ENCODE measurements around the gene MAGI3.
"Not testable (repeated sequence)": the region's sequence is repeated elsewhere in the genome, so short reads cannot be mapped to it uniquely, and the experiment has no call there.

Gene MAGI3

DNA sequence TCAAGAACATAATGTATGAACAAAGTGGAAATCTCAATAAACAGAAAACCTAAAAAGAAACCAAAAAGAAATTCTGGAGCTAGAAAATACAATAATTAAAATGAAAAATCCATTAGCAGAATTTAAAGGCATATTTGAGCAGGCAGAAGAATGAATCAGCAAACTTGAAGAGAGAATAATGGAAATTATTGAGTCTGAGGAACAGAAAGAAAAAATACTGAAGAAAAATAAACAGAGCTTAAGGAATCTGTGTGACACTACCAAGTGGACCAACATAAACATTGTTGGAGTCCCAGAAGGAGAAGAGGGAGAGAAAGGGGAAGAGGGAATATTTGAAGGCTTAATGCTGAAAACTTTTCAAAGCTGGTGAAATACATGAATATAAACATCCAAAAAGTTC is 54.5 kb downstream of the MAGI3 start:
- H3K9ac ChIP-seq (ENCODE audit: low read length) = no peak overlapping the region

DNA sequence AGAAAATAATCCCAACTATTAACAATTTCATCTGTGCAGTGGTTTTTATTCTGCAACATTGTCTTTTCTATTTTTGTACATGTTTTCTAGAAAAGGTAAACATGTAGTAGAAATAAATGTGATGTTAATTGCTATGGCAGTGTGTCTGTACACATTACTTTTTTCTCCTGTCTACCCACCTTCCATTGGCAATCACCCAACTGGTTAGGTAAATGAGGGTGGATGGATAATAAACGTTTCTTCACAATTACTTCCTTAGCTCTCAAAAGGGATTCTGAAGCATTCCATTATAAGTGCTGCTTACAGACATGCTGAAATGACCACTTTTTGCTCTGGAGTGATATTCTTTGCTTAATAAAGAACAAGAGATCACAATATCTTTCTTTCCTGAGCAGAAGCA is 61.4 kb downstream of the MAGI3 start:
- Histone ChIP-seq H3K9ac (ENCODE audit: low read length) (no peak overlapping the region), H3K27me3 (ENCODE audit: control insufficient read depth, insufficient read depth, low read length) (no peaks in the 10 kb centered on the region), H3K4me3 (ENCODE audit: low read depth, low read length) (no peak overlapping the region), H3K27ac (ENCODE audit: low read depth, low read length) (no peak overlapping the region), H3K9me3 (ENCODE audit: control insufficient read depth, insufficient read depth, low read depth, low read length) (peaks cover 2% of the 10 kb centered on the region; the same call in 1 of the 2 replicates), H3K4me1 (ENCODE audit: control insufficient read depth, insufficient read depth, low read length) (no peaks in the 10 kb centered on the region; the same call in 1 of the 2 replicates), H3K36me3 (ENCODE audit: control insufficient read depth, insufficient read depth, low read length) (no peaks in the 10 kb centered on the region)

More for the DNA sequence above, 54.5 kb downstream of the MAGI3 start:
- H3K36me3 ChIP-seq (ENCODE audit: control insufficient read depth, insufficient read depth, low read length) = no peaks in the 10 kb centered on the region
- no peak overlapping the region for H3K4me3 ChIP-seq (ENCODE audit: low read depth, low read length)
- H3K27ac ChIP-seq (ENCODE audit: low read depth, low read length) = no peak overlapping the region
- H3K27me3 ChIP-seq (ENCODE audit: control insufficient read depth, insufficient read depth, low read length) = no peaks in the 10 kb centered on the region
- no peaks in the 10 kb centered on the region; the same call in 1 of the 2 replicates for H3K4me1 ChIP-seq (ENCODE audit: control insufficient read depth, insufficient read depth, low read length)
- H3K9me3 ChIP-seq (ENCODE audit: control insufficient read depth, insufficient read depth, low read depth, low read length) = peaks cover 14% of the 10 kb centered on the region; the same call in 1 of the 2 replicates

DNA sequence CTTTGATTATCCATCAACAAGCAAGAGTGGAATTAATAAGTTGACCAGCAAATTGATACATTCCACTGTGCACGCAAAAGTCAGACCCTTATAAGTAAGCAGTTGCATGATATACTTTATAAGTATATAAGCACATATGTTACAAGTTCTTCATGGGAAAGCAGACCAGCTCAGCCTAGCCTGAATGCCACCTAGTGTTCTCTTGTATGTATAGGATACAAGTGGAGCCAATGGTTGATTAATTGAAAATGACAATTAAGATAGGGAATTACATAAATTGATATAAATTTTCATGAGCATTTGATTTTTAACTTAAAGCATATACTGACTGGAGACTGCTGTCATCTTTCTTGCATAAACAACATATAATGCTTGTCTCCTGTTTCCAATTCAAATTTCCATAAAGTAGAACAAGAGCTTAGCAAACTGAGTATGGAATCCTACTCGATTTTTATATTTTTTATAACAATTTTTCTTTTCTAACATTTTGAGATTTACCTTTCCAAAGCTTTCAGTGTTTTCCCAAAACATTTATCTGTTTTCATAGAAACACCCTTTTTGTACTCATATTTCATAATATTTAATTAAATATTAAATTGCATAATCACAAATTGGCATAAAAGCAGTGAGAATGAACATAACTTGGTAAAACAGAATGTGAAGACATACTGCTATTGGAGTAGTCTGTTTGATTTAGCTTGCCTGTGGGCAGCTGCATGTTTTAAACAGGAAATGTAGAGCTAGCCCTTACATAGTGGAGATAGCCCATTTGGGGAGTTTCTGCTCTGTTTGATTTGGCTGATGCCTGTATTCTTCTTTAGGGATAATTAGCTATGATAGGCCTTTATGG is 62.8 kb downstream of the MAGI3 start:
- no peaks in the 10 kb centered on the region for H3K36me3 ChIP-seq (ENCODE audit: control insufficient read depth, insufficient read depth, low read length)
- H3K27ac ChIP-seq (ENCODE audit: low read depth, low read length) = no peak overlapping the region

DNA sequence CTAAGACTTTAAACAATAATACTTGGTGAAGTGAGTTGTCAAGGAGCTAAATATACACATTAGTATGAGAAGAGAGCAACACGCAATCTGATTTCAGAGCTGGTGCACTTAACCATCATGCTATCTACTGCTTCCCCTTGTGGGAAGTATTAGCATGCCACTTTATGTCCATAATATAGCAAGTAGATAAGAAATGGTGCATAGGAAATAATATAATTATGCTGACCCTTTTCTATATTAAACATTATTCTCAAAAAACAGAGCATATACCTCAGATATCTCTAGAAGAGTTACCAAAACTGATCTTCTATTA is 63.4 kb downstream of the MAGI3 start:
- Histone ChIP-seq H3K27ac (ENCODE audit: low read depth, low read length) (no peak overlapping the region), H3K4me1 (ENCODE audit: control insufficient read depth, insufficient read depth, low read length) (no peaks in the 10 kb centered on the region; the same call in 1 of the 2 replicates), H3K4me3 (ENCODE audit: low read depth, low read length) (no peak overlapping the region), H3K27me3 (ENCODE audit: control insufficient read depth, insufficient read depth, low read length) (no peaks in the 10 kb centered on the region), H3K9me3 (ENCODE audit: control insufficient read depth, insufficient read depth, low read depth, low read length) (peaks cover 2% of the 10 kb centered on the region; the same call in 1 of the 2 replicates), H3K9ac (ENCODE audit: low read length) (no peak overlapping the region), H3K36me3 (ENCODE audit: control insufficient read depth, insufficient read depth, low read length) (no peaks in the 10 kb centered on the region)

More for the DNA sequence above, 62.8 kb downstream of the MAGI3 start:
- Histone ChIP-seq H3K9me3 (ENCODE audit: control insufficient read depth, insufficient read depth, low read depth, low read length) (peaks cover 2% of the 10 kb centered on the region; the same call in 1 of the 2 replicates), H3K4me1 (ENCODE audit: control insufficient read depth, insufficient read depth, low read length) (no peaks in the 10 kb centered on the region; the same call in 1 of the 2 replicates), H3K27me3 (ENCODE audit: control insufficient read depth, insufficient read depth, low read length) (no peaks in the 10 kb centered on the region), H3K9ac (ENCODE audit: low read length) (no peak overlapping the region), H3K4me3 (ENCODE audit: low read depth, low read length) (no peak overlapping the region)

DNA sequence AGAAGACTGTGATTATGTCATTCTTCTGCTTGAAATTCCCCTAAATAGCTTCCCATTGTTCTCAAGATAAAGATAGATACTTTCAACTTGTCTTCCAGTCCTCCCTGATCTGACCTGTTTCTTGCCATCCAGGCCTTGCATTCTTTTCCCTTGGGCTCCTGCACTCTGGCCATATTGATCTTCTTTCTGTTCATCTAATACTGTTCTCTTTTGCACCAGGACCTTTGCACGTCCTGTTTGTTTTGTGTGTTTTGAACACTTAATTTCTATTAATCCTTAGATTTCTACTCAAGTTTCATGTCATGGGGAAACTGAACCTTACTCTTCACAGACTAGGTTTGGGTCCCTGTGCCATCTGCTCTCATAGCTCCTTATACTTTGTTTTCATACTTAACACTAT is 65.1 kb downstream of the MAGI3 start:
- H3K27ac ChIP-seq (ENCODE audit: low read depth, low read length) = no peak overlapping the region
- H3K9me3 ChIP-seq (ENCODE audit: control insufficient read depth, insufficient read depth, low read depth, low read length) = peaks cover 2% of the 10 kb centered on the region; the same call in 1 of the 2 replicates
- H3K27me3 ChIP-seq (ENCODE audit: control insufficient read depth, insufficient read depth, low read length) = no peaks in the 10 kb centered on the region
- no peak overlapping the region for H3K4me3 ChIP-seq (ENCODE audit: low read depth, low read length)
- H3K4me1 ChIP-seq (ENCODE audit: control insufficient read depth, insufficient read depth, low read length) = no peaks in the 10 kb centered on the region; the same call in 1 of the 2 replicates
- H3K9ac ChIP-seq (ENCODE audit: low read length) = no peak overlapping the region
- no peaks in the 10 kb centered on the region for H3K36me3 ChIP-seq (ENCODE audit: control insufficient read depth, insufficient read depth, low read length)

DNA sequence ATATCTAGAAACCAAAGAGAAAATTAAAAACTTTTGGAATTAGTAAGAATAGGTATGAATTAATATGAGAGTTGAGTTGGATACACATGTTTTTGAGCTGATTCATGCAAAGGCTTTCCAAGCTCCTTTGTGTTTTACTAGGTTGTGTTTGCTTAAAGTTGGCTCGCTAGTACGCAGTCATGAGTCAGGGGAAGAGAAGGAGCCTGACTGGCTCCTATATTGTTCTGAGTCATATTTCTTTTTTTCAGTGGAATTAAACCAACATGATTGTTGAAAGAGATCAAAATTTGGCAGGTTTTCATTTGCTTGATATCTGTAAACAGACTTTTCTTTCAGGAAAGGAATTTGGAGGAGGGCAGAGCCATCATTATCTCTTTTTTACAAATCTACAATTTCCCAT is 66.7 kb downstream of the MAGI3 start:
- no peaks in the 10 kb centered on the region for H3K36me3 ChIP-seq (ENCODE audit: control insufficient read depth, insufficient read depth, low read length)
- peaks cover 6% of the 10 kb centered on the region; the same call in 1 of the 2 replicates for H3K9me3 ChIP-seq (ENCODE audit: control insufficient read depth, insufficient read depth, low read depth, low read length)
- no peaks in the 10 kb centered on the region; the same call in 1 of the 2 replicates for H3K4me1 ChIP-seq (ENCODE audit: control insufficient read depth, insufficient read depth, low read length)
- no peak overlapping the region for H3K4me3 ChIP-seq (ENCODE audit: low read depth, low read length)
- no peak overlapping the region for H3K27ac ChIP-seq (ENCODE audit: low read depth, low read length)
- H3K27me3 ChIP-seq (ENCODE audit: control insufficient read depth, insufficient read depth, low read length) = no peaks in the 10 kb centered on the region
- no peak overlapping the region for H3K9ac ChIP-seq (ENCODE audit: low read length)

DNA sequence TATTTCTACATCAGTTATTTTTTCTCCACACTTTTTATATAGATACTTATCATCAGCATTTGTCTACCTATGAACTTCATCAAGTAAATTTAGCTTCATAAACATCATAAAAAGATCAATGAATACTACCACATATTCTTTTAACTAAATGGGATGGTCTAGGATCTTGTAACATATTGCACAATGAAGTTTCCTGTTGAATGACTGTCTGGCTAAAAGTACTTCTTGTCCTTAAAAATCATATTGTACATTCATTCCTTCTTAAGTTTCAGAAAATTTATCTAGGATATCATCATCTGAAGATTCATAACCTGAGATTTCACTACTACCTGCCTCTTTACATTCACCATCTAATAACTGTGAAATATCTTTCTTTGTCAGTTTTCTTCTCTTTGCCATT is 69.0 kb downstream of the MAGI3 start:
- Histone ChIP-seq H3K36me3 (ENCODE audit: control insufficient read depth, insufficient read depth, low read length) (no peaks in the 10 kb centered on the region), H3K4me3 (ENCODE audit: low read depth, low read length) (no peak overlapping the region), H3K9ac (ENCODE audit: low read length) (no peak overlapping the region), H3K9me3 (ENCODE audit: control insufficient read depth, insufficient read depth, low read depth, low read length) (peaks cover 6% of the 10 kb centered on the region; the same call in 1 of the 2 replicates), H3K27me3 (ENCODE audit: control insufficient read depth, insufficient read depth, low read length) (no peaks in the 10 kb centered on the region), H3K27ac (ENCODE audit: low read depth, low read length) (no peak overlapping the region), H3K4me1 (ENCODE audit: control insufficient read depth, insufficient read depth, low read length) (no peaks in the 10 kb centered on the region)

DNA sequence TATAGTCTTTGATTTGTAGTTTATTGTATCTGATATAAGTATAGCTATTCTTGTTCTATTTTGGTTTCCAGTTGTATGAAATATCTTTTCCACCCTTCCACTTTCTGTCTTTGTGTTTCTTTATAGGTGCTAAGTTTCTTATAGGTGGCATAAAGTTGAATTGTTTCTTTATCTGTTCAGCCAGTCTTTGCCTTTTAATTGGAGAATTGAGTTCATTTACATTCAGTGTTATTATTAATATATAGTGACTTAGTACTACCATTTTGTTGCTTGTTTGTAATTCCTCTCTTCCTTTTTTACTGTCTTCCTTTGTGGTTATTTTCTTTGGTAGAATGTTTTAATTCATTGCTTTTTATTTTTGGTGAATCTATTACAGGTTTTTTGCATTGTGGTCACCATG is 77.7 kb downstream of the MAGI3 start:
- H3K9me3 ChIP-seq (ENCODE audit: control insufficient read depth, insufficient read depth, low read depth, low read length) = peaks cover 11% of the 10 kb centered on the region; the same call in 1 of the 2 replicates
- no peaks in the 10 kb centered on the region for H3K27me3 ChIP-seq (ENCODE audit: control insufficient read depth, insufficient read depth, low read length)

DNA sequence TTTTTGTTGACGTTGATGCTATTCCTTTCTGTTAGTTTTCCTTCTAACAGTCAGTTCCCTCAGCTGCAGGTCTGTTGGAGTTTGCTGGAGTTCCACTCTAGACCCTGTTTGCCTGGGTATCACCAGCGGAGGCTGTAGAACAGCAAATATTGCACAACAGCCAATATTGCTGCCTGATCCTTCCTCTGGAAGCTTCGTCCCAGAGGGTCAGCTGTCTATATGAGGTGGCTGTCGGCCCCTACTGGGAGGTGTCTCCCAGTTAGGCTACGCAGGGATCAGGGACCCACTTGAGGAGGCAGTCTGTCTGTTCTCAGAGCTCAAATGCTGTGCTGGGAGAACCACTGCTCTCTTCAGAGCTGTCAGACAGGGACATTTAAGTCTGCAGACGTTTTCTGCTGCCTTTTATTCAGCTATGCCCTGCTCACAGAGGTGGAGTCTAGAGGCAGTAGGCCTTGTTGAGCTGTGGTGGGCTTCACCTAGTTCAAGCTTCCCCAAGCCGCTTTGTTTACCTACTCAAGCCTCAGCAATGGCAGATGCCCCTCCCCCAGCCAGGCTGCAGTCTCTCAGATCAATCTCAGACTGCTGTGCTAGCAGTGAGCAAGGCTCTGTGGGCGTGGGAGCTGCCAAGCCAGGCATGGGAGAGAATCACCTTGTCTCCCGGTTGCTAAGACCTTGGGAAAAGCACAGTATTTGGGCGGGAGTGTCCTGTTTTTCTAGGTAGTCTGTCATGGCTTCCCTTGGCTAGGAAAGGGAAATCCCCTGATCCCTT is 88.3 kb downstream of the MAGI3 start:
- H3K4me3 ChIP-seq (ENCODE audit: low read depth, low read length); H3K27me3 ChIP-seq (ENCODE audit: control insufficient read depth, insufficient read depth, low read length); H3K4me1 ChIP-seq (ENCODE audit: control insufficient read depth, insufficient read depth, low read length); H3K36me3 ChIP-seq (ENCODE audit: control insufficient read depth, insufficient read depth, low read length); H3K27ac ChIP-seq (ENCODE audit: low read depth, low read length); H3K9ac ChIP-seq (ENCODE audit: low read length): not testable (repeated sequence)
- H3K9me3 ChIP-seq (ENCODE audit: control insufficient read depth, insufficient read depth, low read depth, low read length) = peaks cover 20% of the 10 kb centered on the region

More for the DNA sequence above, 77.7 kb downstream of the MAGI3 start:
- Histone ChIP-seq H3K36me3 (ENCODE audit: control insufficient read depth, insufficient read depth, low read length) (no peaks in the 10 kb centered on the region), H3K27ac (ENCODE audit: low read depth, low read length) (no peak overlapping the region), H3K4me3 (ENCODE audit: low read depth, low read length) (no peak overlapping the region), H3K4me1 (ENCODE audit: control insufficient read depth, insufficient read depth, low read length) (no peaks in the 10 kb centered on the region), H3K9ac (ENCODE audit: low read length) (no peak overlapping the region)

DNA sequence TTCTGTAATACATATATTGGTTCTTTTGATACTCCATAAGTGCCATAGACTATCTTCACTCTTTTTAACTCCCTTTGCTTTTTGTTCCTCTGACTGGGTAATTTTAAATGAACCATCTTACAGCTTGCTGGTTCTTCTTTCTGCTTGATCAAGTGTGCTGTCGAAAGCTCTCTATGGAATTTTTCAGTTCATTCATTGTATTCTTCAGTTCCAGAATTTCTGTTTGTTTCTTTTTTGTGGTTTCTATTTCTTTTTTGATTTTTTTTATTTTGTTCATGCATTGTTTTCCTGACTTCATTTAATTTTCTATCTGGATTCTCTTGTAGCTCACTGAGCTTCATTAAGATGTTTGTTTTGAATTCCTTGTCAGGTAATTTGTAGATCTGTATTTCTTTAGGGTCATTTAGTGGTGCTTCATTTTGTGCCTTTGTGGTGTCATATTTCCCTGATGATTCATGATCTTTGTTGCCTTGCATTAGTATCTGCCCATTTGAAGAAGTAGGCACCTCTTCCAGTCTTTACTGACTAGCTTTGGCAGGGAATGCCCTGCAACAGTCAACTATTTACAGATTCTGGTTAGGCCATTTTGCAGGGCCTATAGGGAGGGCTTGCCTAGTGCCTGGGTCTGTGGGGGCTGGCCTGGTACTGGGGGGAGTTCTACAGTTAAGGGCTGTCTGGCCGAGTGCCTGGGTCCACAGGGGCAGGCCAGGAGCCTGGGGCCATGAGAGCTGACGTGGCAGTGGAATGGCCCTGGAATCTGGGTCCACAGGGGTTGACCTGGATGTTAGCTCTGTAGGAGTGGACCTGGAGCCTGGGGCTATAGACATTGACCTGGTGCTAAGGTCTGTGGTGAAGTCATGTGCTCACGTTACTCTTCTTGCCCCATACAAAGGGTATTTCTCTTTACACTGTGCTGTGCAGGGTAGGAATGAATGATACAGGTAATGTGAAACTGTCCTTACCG is 89.7 kb downstream of the MAGI3 start:
- Histone ChIP-seq H3K4me1 (ENCODE audit: control insufficient read depth, insufficient read depth, low read length) (no peaks in the 10 kb centered on the region), H3K36me3 (ENCODE audit: control insufficient read depth, insufficient read depth, low read length) (no peaks in the 10 kb centered on the region), H3K9me3 (ENCODE audit: control insufficient read depth, insufficient read depth, low read depth, low read length) (peaks cover 23% of the 10 kb centered on the region), H3K27ac (ENCODE audit: low read depth, low read length) (no peak overlapping the region), H3K4me3 (ENCODE audit: low read depth, low read length) (no peak overlapping the region), H3K9ac (ENCODE audit: low read length) (no peak overlapping the region), H3K27me3 (ENCODE audit: control insufficient read depth, insufficient read depth, low read length) (no peaks in the 10 kb centered on the region)
